GM10266 (cell line): Measurements from ENCODE around the gene PITPNC1.

ENCODE experiments used
- DNase-seq: peaks from one replicate; pipeline ENCODE4 v3.0.0; 2012; ENCODE audit errors: extremely low spot score
- CTCF ChIP-seq: IDR thresholded peaks from 2 replicates; pipeline ENCODE4 v1.5.1; 2012; ENCODE audit warnings: mild to moderate bottlenecking, low read depth; ENCODE audit not compliant: control insufficient read depth, insufficient read depth; ENCODE audit errors: missing control alignments

The PITPNC1 gene

DNA sequence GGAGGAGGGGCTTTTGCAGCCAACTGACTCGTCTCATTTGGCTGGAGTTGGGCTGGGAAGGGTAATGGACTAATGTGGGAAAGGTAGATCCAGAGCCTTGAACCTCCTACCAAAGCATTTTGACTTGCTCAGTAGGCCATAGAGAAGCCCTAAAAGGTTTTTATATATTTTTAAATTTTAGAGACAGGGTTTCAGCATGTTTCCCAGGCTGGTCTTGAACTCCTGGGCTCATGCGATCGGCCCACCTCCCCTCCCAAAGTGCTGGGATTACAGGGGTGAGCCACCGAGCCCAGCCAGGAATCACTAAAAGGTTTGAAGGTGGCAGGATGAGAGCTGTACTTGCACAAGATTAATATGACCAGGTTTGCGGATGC, 2.0 kb upstream of the PITPNC1 start:
- no peak for TF ChIP-seq CTCF
- DNase-seq: no peak

- no peak for TF ChIP-seq CTCF
- DNase-seq: no peak
These were observed 1.4 kb upstream of the PITPNC1 start for GRCh38 chr17:67375716-67376115.

DNA sequence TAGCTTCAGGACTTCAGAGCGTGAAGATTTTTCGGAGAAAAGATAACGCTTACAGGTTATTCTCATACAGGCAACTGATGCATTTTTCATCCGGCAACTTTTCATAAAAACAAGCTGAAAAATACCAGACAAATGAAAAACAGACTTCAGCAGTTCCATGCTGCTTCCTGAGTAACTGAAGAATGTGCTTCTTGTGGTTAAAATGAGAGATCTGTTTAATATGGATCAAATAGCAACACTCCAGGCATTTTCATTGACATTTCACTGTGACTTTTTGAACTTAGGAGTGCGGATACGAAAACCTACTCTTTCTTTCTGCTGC, 705 bp upstream of the PITPNC1 start:
- TF ChIP-seq CTCF: no peak
- no peak for DNase-seq

DNA sequence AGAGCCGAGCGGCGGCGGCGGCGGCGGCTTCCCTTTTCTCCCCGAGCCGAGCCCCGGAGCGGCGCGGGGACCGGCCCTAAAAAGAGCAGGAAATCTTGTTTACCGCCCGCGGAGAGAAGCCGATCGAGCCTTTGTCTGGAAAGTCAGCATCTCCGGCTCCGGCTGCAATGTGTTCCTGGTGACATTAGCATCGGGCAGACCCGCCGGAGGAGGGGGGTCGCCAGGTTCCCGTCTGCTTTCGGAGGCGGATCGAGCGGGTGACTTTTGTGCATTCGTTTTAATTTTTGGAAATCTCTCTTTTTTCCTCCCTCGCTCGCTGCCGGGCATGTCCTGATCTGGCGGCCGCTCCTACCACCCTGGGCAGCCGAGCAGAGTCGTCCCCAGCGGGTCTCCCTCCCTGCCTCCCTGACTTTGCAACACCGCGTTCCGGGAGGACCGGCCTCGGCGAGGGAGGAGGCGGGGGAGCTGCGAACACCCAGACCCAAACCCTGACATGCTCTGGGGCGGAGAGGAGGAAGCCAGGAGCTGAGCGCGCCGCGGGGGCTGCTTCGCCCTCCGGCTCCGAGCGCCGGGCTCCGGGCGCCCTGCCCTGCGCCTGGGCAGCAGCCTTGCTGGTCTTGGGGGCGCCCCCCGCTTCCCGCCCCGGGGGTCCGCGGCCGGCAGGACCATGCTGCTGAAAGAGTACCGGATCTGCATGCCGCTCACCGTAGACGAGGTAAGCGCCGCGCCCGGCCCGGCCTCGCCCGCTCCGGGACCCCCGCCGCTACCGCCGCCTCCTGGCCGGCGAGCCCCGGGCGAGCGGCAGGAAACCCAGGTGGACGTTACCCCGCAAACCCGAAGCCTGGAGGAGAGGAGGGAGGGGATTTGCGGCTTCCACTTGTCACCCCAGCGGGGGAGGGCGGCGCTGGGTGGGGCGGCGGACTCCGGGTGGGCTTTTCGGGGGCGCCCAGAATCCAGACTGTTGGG, 690 bp downstream of the PITPNC1 start:
- TF ChIP-seq CTCF: peak; percentile 52
- DNase-seq: peak; percentile 71

DNA sequence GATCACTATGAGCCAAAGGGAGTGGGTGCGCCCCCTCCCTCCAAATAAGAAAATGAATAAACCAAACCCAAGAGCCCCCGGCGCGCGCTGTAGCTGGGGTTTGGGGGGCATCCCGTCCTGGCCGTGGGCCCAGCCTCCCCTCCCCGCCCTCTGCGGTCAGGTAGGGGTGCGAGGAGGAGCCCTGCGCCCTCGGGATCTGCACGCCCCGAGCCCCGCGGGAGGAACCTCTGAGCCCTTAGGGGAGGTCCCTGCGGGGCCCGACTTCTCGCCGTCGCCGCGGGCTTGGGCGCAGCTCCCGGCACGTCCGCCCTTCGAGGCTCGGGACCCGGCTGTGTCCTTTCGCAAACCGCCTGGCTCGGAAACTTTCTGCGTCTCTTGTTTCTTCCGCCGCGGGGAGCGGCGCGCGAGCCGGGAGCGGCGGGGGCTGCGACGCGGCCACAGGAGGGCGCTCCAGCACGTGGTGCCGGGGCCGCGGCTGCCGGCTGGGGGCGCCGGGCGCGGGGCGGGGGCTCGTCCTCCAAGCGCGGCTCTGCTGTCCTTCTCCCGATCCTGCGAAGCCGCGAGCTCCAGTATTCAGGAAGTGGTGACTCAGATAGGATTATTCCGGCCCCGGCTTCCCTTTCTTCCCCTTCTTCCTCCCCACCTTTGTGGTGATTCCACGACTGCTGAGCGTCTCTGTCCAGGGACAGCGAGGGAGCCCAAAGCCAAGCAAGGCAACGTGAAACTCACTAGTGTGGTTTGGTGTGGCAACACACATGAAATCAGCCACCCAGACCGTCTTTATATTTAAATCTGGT, 1.6 kb downstream of the PITPNC1 start:
- peak; percentile 88 for DNase-seq
- peak; percentile 96 for TF ChIP-seq CTCF

GRCh38 chr17:67379251-67379630, 2.2 kb downstream of the PITPNC1 start:
- no peak for DNase-seq
- no peak for TF ChIP-seq CTCF

DNA sequence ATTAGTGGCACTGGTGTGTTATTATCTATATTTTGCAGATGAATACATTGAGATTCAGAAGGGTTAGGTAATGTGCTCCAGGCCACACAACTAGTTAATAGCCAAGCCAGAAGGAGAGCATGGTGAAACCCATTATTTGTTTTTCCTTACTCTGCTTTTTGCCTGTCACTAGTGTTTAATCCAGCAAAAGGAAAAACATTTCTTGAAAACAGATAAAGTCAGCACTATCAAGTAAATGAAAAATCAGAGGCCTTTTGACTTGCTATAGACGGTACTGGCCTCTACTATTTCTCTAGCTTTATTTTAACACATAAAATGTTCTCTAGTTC, 4.8 kb downstream of the PITPNC1 start:
- DNase-seq: no peak
- TF ChIP-seq CTCF: no peak
